PC-9 (cell line): ENCODE data around the gene ROBO2. TPM values are rescaled to one million over a fixed set of nuclear protein-coding genes. Genes with fewer than 3 reads are reported as not detected.

Experiments used
- BruUV-seq: library from RNA; stranded (reverse); fragments of 400-500 nt; replicated peaks from 2 replicates; lab custom pipeline; 2021; lab: Mats Ljungman, UMichigan
- CTCF ChIA-PET: fragments of 300-600 bp; sonication (Branson Sonifier 250); formaldehyde crosslinking; loops from one replicate; lab custom pipeline; 2022; ENCODE audit warnings: antibody characterized with exemption; lab: Charles Lee
- POLR2A ChIA-PET: fragments of 300-600 bp; sonication (Branson Sonifier 250); formaldehyde crosslinking; loops from one replicate; lab custom pipeline; 2022; ENCODE audit warnings: antibody characterized with exemption; ENCODE audit not compliant: unreplicated experiment; lab: Charles Lee
- DNase-seq, 2 experiments: peaks; one replicate each; pipeline versions ENCODE4 v3.0.0 to v3.0.0-alpha.2; 2015 to 2022; ENCODE audit warnings: mixed read lengths in 1 of 2
- H2AFZ ChIP-seq: fragments of 200-600 bp; sonication (generic); 2 replicates; pipeline ENCODE4 v1.8.1; 2017; ENCODE audit warnings: antibody characterized with exemption
- H3F3A ChIP-seq: fragments of 200-600 bp; sonication (generic); 2 replicates; pipeline ENCODE4 v1.8.1; 2017; ENCODE audit warnings: antibody characterized with exemption, mild to moderate bottlenecking, low read depth; ENCODE audit not compliant: insufficient read depth
- H3K27ac ChIP-seq: fragments of 200-600 bp; sonication (generic); 2 replicates; pipeline ENCODE4 v1.6.1; 2016; ENCODE audit warnings: mixed run types
- H3K27me3 ChIP-seq: fragments of 200-600 bp; sonication (generic); 2 replicates; pipeline ENCODE4 v1.6.1; 2016; ENCODE audit warnings: low read depth, mixed run types; ENCODE audit not compliant: insufficient read depth
- H3K36me3 ChIP-seq: fragments of 200-600 bp; sonication (generic); 2 replicates; pipeline ENCODE4 v1.6.1; 2016; ENCODE audit warnings: low read depth, mixed run types
- H3K4me1 ChIP-seq: fragments of 200-600 bp; sonication (generic); replicated peaks from 2 replicates; pipeline ENCODE4 v1.6.1; 2016; ENCODE audit warnings: mixed run types; ENCODE audit not compliant: insufficient read depth
- H3K4me2 ChIP-seq: fragments of 200-600 bp; sonication (generic); 2 replicates; pipeline ENCODE4 v1.6.1; 2017; ENCODE audit warnings: mixed run types
- H3K4me3 ChIP-seq: fragments of 200-600 bp; sonication (generic); 2 replicates; pipeline ENCODE4 v1.6.1; 2016; ENCODE audit warnings: mixed run types
- H3K79me2 ChIP-seq: fragments of 200-600 bp; sonication (generic); 2 replicates; pipeline ENCODE4 v1.6.1; 2017; ENCODE audit warnings: low read depth, mixed run types
- H3K9me2 ChIP-seq: fragments of 200-600 bp; sonication (generic); 2 replicates; pipeline ENCODE4 v1.8.1; 2017; ENCODE audit warnings: mild to moderate bottlenecking; ENCODE audit not compliant: insufficient read depth
- H3K9me3 ChIP-seq: fragments of 200-600 bp; sonication (generic); 2 replicates; pipeline ENCODE4 v1.8.1; 2016; ENCODE audit warnings: low read depth; ENCODE audit not compliant: insufficient read depth
- H4K20me1 ChIP-seq: fragments of 200-600 bp; sonication (generic); 2 replicates; pipeline ENCODE4 v1.8.1; 2017; ENCODE audit not compliant: insufficient read depth
- EZH2 ChIP-seq: fragments of 200-600 bp; sonication (generic); IDR thresholded peaks from 2 replicates; pipeline ENCODE4 v1.8.0; 2017; ENCODE audit warnings: antibody characterized with exemption, low read depth
- intact Hi-C: fragments of 100-400 bp; cut with micrococcal nuclease; formaldehyde crosslinking; loops from one replicate; pipeline ENCODE4 v1.10.0; 2022; ENCODE audit not compliant: unreplicated experiment
- total RNA-seq: library from RNA; stranded (reverse); gene quantifications from 2 replicates; pipeline ENCODE4 v1.2.3, GENCODE V29; 2021
- TF ChIP-seq, protein P1 (sequence below): fragments of 200-600 bp; sonication (generic); conservative IDR thresholded peaks from 2 replicates; pipeline ENCODE4 v1.6.1; 2017; ENCODE audit warnings: mixed run types, antibody characterized with exemption, mild to moderate bottlenecking, moderate library complexity

Gene ROBO2
- total RNA-seq, 1 experiment from 2014 or later: 0.39 TPM

DNA sequence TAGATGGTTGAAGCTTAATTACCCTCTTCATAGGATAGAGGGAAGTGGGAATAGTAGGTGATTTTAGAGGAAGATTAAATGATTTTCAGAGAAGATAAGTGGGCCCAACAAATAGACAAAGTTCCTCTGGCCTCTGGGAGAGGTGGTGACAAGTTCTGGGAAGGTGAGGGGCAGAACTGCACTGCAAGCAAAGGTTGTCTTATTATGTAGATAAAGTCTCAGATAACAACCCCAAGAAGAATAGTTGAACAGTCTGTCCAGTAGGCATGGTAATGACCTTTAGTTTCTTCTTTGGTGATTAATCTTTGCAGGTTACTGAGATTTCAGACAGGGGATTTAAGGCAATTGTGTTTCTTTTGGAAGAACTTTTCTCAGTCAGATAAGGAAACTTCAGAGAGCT, 439.1 kb downstream of the ROBO2 start:
- no TSS peak for BruUV-seq
- ChIA-PET CTCF (no interaction called here), POLR2A (interaction anchor here (0.7 kb wide), 1 partner anchor 162 kb away, joined by 4 read pairs; no protein-coding TSS in a partner anchor)
- no peaks in the 10 kb centered on the region for H3K4me1 ChIP-seq
- no peak for DNase-seq
- no peak overlapping the region for H2AFZ ChIP-seq
- TF ChIP-seq EZH2: no peak
- TF ChIP-seq, protein P1, sequence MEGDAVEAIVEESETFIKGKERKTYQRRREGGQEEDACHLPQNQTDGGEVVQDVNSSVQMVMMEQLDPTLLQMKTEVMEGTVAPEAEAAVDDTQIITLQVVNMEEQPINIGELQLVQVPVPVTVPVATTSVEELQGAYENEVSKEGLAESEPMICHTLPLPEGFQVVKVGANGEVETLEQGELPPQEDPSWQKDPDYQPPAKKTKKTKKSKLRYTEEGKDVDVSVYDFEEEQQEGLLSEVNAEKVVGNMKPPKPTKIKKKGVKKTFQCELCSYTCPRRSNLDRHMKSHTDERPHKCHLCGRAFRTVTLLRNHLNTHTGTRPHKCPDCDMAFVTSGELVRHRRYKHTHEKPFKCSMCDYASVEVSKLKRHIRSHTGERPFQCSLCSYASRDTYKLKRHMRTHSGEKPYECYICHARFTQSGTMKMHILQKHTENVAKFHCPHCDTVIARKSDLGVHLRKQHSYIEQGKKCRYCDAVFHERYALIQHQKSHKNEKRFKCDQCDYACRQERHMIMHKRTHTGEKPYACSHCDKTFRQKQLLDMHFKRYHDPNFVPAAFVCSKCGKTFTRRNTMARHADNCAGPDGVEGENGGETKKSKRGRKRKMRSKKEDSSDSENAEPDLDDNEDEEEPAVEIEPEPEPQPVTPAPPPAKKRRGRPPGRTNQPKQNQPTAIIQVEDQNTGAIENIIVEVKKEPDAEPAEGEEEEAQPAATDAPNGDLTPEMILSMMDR: no peak
- H3K79me2 ChIP-seq: no peaks in the 10 kb centered on the region
- H3K27me3 ChIP-seq: no peaks in the 10 kb centered on the region
- intact Hi-C loops: no loop called here
- no peaks in the 10 kb centered on the region for H3K36me3 ChIP-seq
- H3K9me3 ChIP-seq: no peaks in the 10 kb centered on the region
- no peak overlapping the region for H3K4me3 ChIP-seq
- H4K20me1 ChIP-seq: no peaks in the 10 kb centered on the region
- no peaks in the 10 kb centered on the region for H3K9me2 ChIP-seq
- no peak overlapping the region for H3K4me2 ChIP-seq
- no peaks in the 10 kb centered on the region for H3F3A ChIP-seq
- no peak overlapping the region for H3K27ac ChIP-seq

DNA sequence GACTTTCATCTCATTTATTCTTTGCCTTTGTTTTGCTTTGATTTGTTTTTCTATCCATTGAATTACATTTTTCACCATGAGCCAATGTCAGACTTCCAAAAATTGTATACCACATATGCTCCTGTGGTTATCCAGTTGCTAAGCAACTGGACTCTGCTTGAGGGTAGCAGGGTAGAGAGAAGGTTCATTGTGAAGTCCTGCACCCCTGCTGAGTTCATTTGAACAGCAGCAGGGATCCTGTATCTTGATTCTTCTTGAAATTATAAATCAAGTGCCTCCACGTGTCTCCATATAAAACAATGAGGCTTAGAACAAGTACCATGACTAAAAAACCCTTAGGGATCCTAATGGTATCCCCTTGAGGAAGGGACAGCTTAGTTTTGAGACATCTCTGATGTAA, 449.3 kb downstream of the ROBO2 start:
- POLR2A ChIA-PET: no interaction called here

DNA sequence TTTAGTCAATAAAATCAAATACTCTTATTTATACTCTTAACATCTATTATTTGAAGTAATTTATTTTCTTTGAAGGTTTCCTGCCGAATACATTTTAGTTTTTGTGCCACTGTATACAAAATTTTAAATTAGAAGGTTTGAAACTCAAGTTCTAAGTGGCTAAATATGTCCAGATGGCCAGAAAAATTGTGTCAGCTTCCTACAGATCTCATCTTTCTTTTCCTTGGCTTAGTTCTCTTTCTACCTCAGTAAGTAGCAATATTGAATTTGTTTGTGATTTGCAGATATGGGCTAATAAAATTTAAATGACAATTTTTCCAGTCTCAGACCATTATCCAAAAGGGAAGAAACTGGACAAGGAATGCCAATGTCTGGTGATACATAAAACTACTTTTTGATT, 452.1 kb downstream of the ROBO2 start:
- Histone ChIP-seq H3K4me3 (no peak overlapping the region), H3K9me3 (no peaks in the 10 kb centered on the region), H3K4me1 (no peaks in the 10 kb centered on the region), H3K27me3 (no peaks in the 10 kb centered on the region), H3K36me3 (no peaks in the 10 kb centered on the region), H3K9me2 (no peaks in the 10 kb centered on the region), H3F3A (no peaks in the 10 kb centered on the region), H3K27ac (no peak overlapping the region), H2AFZ (no peak overlapping the region), H4K20me1 (no peaks in the 10 kb centered on the region), H3K4me2 (no peak overlapping the region), H3K79me2 (no peaks in the 10 kb centered on the region)
- TF ChIP-seq, protein P1: no peak
- TF ChIP-seq EZH2: no peak
- DNase-seq: no peak
- ChIA-PET CTCF (no interaction called here), POLR2A (no interaction called here)
- intact Hi-C loops: no loop called here
- no TSS peak for BruUV-seq

More for the DNA sequence above, 449.3 kb downstream of the ROBO2 start:
- no peak for DNase-seq
- Histone ChIP-seq H3K4me2 (no peak overlapping the region), H2AFZ (no peak overlapping the region), H4K20me1 (no peaks in the 10 kb centered on the region), H3F3A (no peaks in the 10 kb centered on the region), H3K79me2 (no peaks in the 10 kb centered on the region), H3K9me3 (no peaks in the 10 kb centered on the region), H3K4me1 (no peaks in the 10 kb centered on the region), H3K9me2 (no peaks in the 10 kb centered on the region), H3K27ac (no peak overlapping the region), H3K27me3 (no peaks in the 10 kb centered on the region), H3K36me3 (no peaks in the 10 kb centered on the region), H3K4me3 (no peak overlapping the region)
- CTCF ChIA-PET: no interaction called here
- BruUV-seq: no TSS peak
- TF ChIP-seq EZH2: no peak
- intact Hi-C loops: no loop called here

DNA sequence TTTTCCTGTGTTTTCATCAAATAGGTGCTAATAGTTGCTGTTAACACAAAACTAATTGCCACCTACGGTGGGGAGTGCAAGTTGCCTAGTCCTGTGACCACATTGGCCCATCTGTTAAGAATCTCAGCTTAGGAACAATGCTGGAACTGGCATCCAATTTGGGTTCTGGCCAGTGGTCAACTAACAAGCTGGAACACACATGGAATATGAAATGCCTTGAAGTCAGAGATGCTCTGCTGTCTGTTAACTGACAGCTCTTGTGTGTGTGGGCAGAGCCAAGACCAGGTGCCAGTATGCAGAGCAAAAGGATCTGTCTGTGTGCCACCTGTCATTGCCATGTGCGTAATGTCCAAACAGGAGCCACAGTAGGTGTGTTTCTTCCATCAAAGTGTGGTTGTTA, 460.8 kb downstream of the ROBO2 start:
- Histone ChIP-seq H3K9me3 (no peaks in the 10 kb centered on the region), H3K27me3 (no peaks in the 10 kb centered on the region), H3K27ac (no peak overlapping the region), H3K4me2 (no peak overlapping the region), H3K79me2 (no peaks in the 10 kb centered on the region), H2AFZ (no peak overlapping the region), H3K36me3 (no peaks in the 10 kb centered on the region), H3F3A (no peaks in the 10 kb centered on the region), H3K4me1 (no peaks in the 10 kb centered on the region), H3K4me3 (no peak overlapping the region), H3K9me2 (no peaks in the 10 kb centered on the region), H4K20me1 (no peaks in the 10 kb centered on the region)
- TF ChIP-seq, protein P1: no peak
- TF ChIP-seq EZH2: no peak
- CTCF ChIA-PET: no interaction called here
- DNase-seq: no peak
- intact Hi-C loops: no loop called here
- BruUV-seq: no TSS peak
- POLR2A ChIA-PET: no interaction called here
